HEK293 (cell line): ENCODE data around the gene CLDN15.
"Not testable (repeated sequence)": the region's sequence is repeated elsewhere in the genome, so short reads cannot be mapped to it uniquely, and the experiment has no call there.

Source experiments
- BCL11B ChIP-seq: fragments of 450-650 bp; formaldehyde crosslinking; IDR thresholded peaks from 2 replicates; pipeline ENCODE4 v1.5.1; 2016; ENCODE audit warnings: low read depth, missing biosample characterization, missing genetic modification characterization
- CTCF ChIP-seq: fragments of 450-650 bp; formaldehyde crosslinking; IDR thresholded peaks from 2 replicates; pipeline ENCODE4 v1.5.1; 2016; ENCODE audit warnings: missing biosample characterization, missing genetic modification characterization
- KLF8 ChIP-seq: fragments of 450-650 bp; formaldehyde crosslinking; IDR thresholded peaks from 2 replicates; pipeline ENCODE4 v1.5.1; 2016; ENCODE audit warnings: missing biosample characterization, missing genetic modification characterization
- REST ChIP-seq: fragments of 450-650 bp; formaldehyde crosslinking; IDR thresholded peaks from 2 replicates; pipeline ENCODE4 v1.5.1; 2016; ENCODE audit warnings: missing biosample characterization, missing genetic modification characterization
- YY1 ChIP-seq: fragments of 450-650 bp; formaldehyde crosslinking; IDR thresholded peaks from 2 replicates; pipeline ENCODE4 v1.5.1; 2018; ENCODE audit warnings: missing biosample characterization, missing genetic modification characterization
- ZNF24 ChIP-seq: fragments of 450-650 bp; formaldehyde crosslinking; IDR thresholded peaks from 2 replicates; pipeline ENCODE4 v1.5.1; 2016; ENCODE audit warnings: missing biosample characterization, missing genetic modification characterization
- ZNF549 ChIP-seq: fragments of 450-650 bp; IDR thresholded peaks from 2 replicates; pipeline ENCODE4 v1.5.1; 2018; ENCODE audit warnings: missing biosample characterization, missing genetic modification characterization, mild to moderate bottlenecking, inconsistent platforms, moderate library complexity
- ZNF585B ChIP-seq: fragments of 450-650 bp; formaldehyde crosslinking; IDR thresholded peaks from 2 replicates; pipeline ENCODE4 v1.5.1; 2016; ENCODE audit warnings: missing biosample characterization, missing genetic modification characterization

GRCh38 chr7:101280912-101281311 lies 43.3 kb upstream of the CLDN15 start:
- TF ChIP-seq CTCF (tag by site-specific recombination); ZNF549 (tag by site-specific recombination); YY1; ZNF24 (tag by site-specific recombination); ZNF585B (tag by site-specific recombination); BCL11B; KLF8 (tag by site-specific recombination); REST (tag by site-specific recombination): not testable (repeated sequence)
